HEK293T (cell line): ENCODE results near the gene SLC19A1.

Experiments
- BHLHE40 ChIP-seq: fragments of 450-650 bp; IDR thresholded peaks from 2 replicates; pipeline ENCODE4 v1.6.1; 2016; ENCODE audit warnings: mild to moderate bottlenecking, moderate library complexity, borderline replicate concordance
- CTBP1 ChIP-seq: fragments of 450-650 bp; IDR thresholded peaks from 2 replicates; pipeline ENCODE4 v1.6.1; 2016; ENCODE audit warnings: borderline replicate concordance
- ELF4 ChIP-seq: fragments of 450-650 bp; IDR thresholded peaks from 2 replicates; pipeline ENCODE4 v1.6.1; 2017; ENCODE audit warnings: antibody characterized with exemption
- FOXA1 ChIP-seq: fragments of 450-650 bp; IDR thresholded peaks from 2 replicates; pipeline ENCODE4 v1.6.1; 2016; ENCODE audit warnings: mild to moderate bottlenecking
- FOXK2 ChIP-seq: fragments of 450-650 bp; IDR thresholded peaks from 2 replicates; pipeline ENCODE4 v1.6.1; 2016; ENCODE audit warnings: mild to moderate bottlenecking
- FOXM1 ChIP-seq: fragments of 450-650 bp; IDR thresholded peaks from 2 replicates; pipeline ENCODE4 v1.6.1; 2017; ENCODE audit warnings: mild to moderate bottlenecking, borderline replicate concordance
- L3MBTL2 ChIP-seq: fragments of 450-650 bp; conservative IDR thresholded peaks from 2 replicates; pipeline ENCODE4 v1.6.1; 2016; ENCODE audit warnings: mild to moderate bottlenecking
- LEF1 ChIP-seq: fragments of 450-650 bp; IDR thresholded peaks from 2 replicates; pipeline ENCODE4 v1.6.1; 2017; ENCODE audit warnings: mild to moderate bottlenecking, borderline replicate concordance
- PKNOX1 ChIP-seq: fragments of 450-650 bp; IDR thresholded peaks from 2 replicates; pipeline ENCODE4 v1.6.1; 2016
- SP1 ChIP-seq: fragments of 450-650 bp; IDR thresholded peaks from 2 replicates; pipeline ENCODE4 v1.6.1; 2017
- SUZ12 ChIP-seq: fragments of 450-650 bp; IDR thresholded peaks from 2 replicates; pipeline ENCODE4 v1.6.1; 2016; ENCODE audit warnings: mild to moderate bottlenecking
- ZNF384 ChIP-seq: fragments of 450-650 bp; IDR thresholded peaks from 2 replicates; pipeline ENCODE4 v1.6.1; 2016

GRCh38 chr21:45584786-45585185 lies 42.5 kb upstream of the SLC19A1 start:
- TF ChIP-seq SP1 (no peak), CTBP1 (no peak), SUZ12 (no peak), L3MBTL2 (no peak), ELF4 (no peak), BHLHE40 (no peak), FOXM1 (no peak), PKNOX1 (no peak), LEF1 (no peak), FOXA1 (no peak), FOXK2 (no peak), ZNF384 (no peak)
